Liver (tissue), 9 donors: Measurements from ENCODE around the gene GAL3ST3. TPM values are rescaled to one million over a fixed set of nuclear protein-coding genes. Genes with fewer than 3 reads are reported as not detected.

Experiments used
- DNase-seq: peaks from one replicate; pipeline ENCODE4 v3.0.0-alpha.2; 2017; ENCODE audit warnings: low spot score
- H3K27ac ChIP-seq, 2 donors: one replicate each; pipeline ENCODE4 v1.7.0; 2013; ENCODE audit warnings: inconsistent platforms in 2 of 2, low read length in 2 of 2, control low read depth in 1 of 2, low read depth in 1 of 2, mild to moderate bottlenecking in 1 of 2
- H3K27me3 ChIP-seq, 4 donors: one replicate each; pipeline versions ENCODE4 v1.6.1 to v1.7.0; 2013; ENCODE audit warnings: low read length in 3 of 4, inconsistent platforms in 1 of 4, mild to moderate bottlenecking in 1 of 4, moderate library complexity in 1 of 4; ENCODE audit not compliant: control insufficient read depth in 4 of 4, insufficient read depth in 4 of 4
- H3K36me3 ChIP-seq, 4 donors: one replicate each; pipeline versions ENCODE4 v1.6.1 to v1.7.0; 2013; ENCODE audit warnings: low read length in 3 of 4, mild to moderate bottlenecking in 3 of 4, low read depth in 1 of 4, moderate library complexity in 1 of 4; ENCODE audit not compliant: control insufficient read depth in 4 of 4, insufficient read depth in 3 of 4
- H3K4me1 ChIP-seq, 4 donors: one replicate each; pipeline versions ENCODE4 v1.6.1 to v1.7.0; 2013; ENCODE audit warnings: low read length in 3 of 4, mild to moderate bottlenecking in 3 of 4, moderate library complexity in 1 of 4; ENCODE audit not compliant: control insufficient read depth in 4 of 4, insufficient read depth in 4 of 4
- H3K4me3 ChIP-seq, 3 donors: one replicate each; pipeline versions ENCODE4 v1.6.1 to v1.7.0; 2013; ENCODE audit warnings: low read length in 3 of 3, control low read depth in 1 of 3, low read depth in 1 of 3, mild to moderate bottlenecking in 1 of 3
- H3K9ac ChIP-seq, 2 donors: one replicate each; pipeline ENCODE4 v1.7.0; 2013; ENCODE audit warnings: low read length in 2 of 2, mild to moderate bottlenecking in 2 of 2, moderate library complexity in 2 of 2, control low read depth in 1 of 2, low read depth in 1 of 2
- H3K9me3 ChIP-seq, 4 donors: one replicate each; pipeline versions ENCODE4 v1.6.1 to v1.7.0; 2013; ENCODE audit warnings: low read length in 3 of 4; ENCODE audit not compliant: control insufficient read depth in 4 of 4
- CTCF ChIP-seq: fragments of 150-350 bp; IDR thresholded peaks from 2 replicates; pipeline ENCODE4 v1.5.1; 2017; ENCODE audit warnings: improper control_type of control experiment, low read depth, low read length; ENCODE audit not compliant: missing input control
- EGR1 ChIP-seq, 2 donors: IDR thresholded peaks; 2 replicates each; pipeline ENCODE4 v1.6.1; 2016 to 2018; ENCODE audit warnings: antibody characterized with exemption in 2 of 2, low read depth in 2 of 2
- FOXA2 ChIP-seq: IDR thresholded peaks from 2 replicates; pipeline ENCODE4 v1.6.1; 2016; ENCODE audit warnings: antibody characterized with exemption
- GABPA ChIP-seq, 2 donors: IDR thresholded peaks in 1 of 2; conservative IDR thresholded peaks in 1 of 2; 2 replicates each; pipeline ENCODE4 v1.6.1; 2016; ENCODE audit warnings: antibody characterized with exemption in 2 of 2, mild to moderate bottlenecking in 1 of 2, moderate library complexity in 1 of 2
- HNF4A ChIP-seq, 2 donors: conservative IDR thresholded peaks; 2 replicates each; pipeline ENCODE4 v1.6.1; 2016; ENCODE audit warnings: antibody characterized with exemption in 2 of 2, mild to moderate bottlenecking in 2 of 2
- HNF4G ChIP-seq: IDR thresholded peaks from 2 replicates; pipeline ENCODE4 v1.6.1; 2016; ENCODE audit warnings: antibody characterized with exemption
- JUND ChIP-seq, 2 donors: IDR thresholded peaks; 2 replicates each; pipeline ENCODE4 v1.6.1; 2016; ENCODE audit warnings: antibody characterized with exemption in 2 of 2
- NR2F2 ChIP-seq: IDR thresholded peaks from 2 replicates; pipeline ENCODE4 v1.6.1; 2016; ENCODE audit warnings: antibody characterized with exemption
- RXRA ChIP-seq, 2 donors: IDR thresholded peaks; 2 replicates each; pipeline ENCODE4 v1.6.1; 2017 to 2018; ENCODE audit warnings: antibody characterized with exemption in 2 of 2, mild to moderate bottlenecking in 1 of 2
- SP1 ChIP-seq: IDR thresholded peaks from 2 replicates; pipeline ENCODE4 v1.6.1; 2018; ENCODE audit warnings: antibody characterized with exemption, mild to moderate bottlenecking
- WGBS: extraction: QIAGEN DNeasy Blood & Tissue Kit; methylation state at CpG from one replicate; pipeline ENCODE4 v1.1.7; 2013; 5-methylcytosine and 5-hydroxymethylcytosine counted together
- polyA plus RNA-seq, 2 donors: library from polyadenylated mRNA; stranded (reverse) in 1 of 2; unstranded in 1 of 2; fragments of 200-250 nt in 1 of 2; fragments of >200 nt in 1 of 2; fragmentation: Nextera tagmentation in 1 of 2; extraction: Ambion mirVana in 1 of 2; gene quantifications; one replicate each; pipeline versions ENCODE4 v1.2.1 to v1.2.3, GENCODE V29; 2013 to 2015
- total RNA-seq, 2 donors: library from RNA; depleted of rRNA; stranded (reverse); fragments of >200 nt; gene quantifications; one replicate each; pipeline ENCODE4 v1.2.3, GENCODE V29; 2014
- TF ChIP-seq, protein P1 (sequence below): IDR thresholded peaks from 2 replicates; pipeline ENCODE4 v1.6.1; 2016; ENCODE audit warnings: antibody characterized with exemption
- TF ChIP-seq, protein P2 (sequence below): IDR thresholded peaks from 2 replicates; pipeline ENCODE4 v1.6.1; 2016; ENCODE audit warnings: antibody characterized with exemption
- TF ChIP-seq, protein P3 (sequence below): IDR thresholded peaks from 2 replicates; pipeline ENCODE4 v1.6.1; 2016; ENCODE audit warnings: antibody characterized with exemption, mild to moderate bottlenecking
- donor health status: healthy.
- donor health status: healthy.
- donor health status: healthy.
- donor health status: healthy.
- donor health status: healthy.

Gene GAL3ST3
- total and polyA plus RNA-seq, 4 donors, result not detected

GRCh38 chr11:66063900-66064299, 14.9 kb upstream of the GAL3ST3 start:
- TF ChIP-seq GABPA (IDR thresholded peaks at IDR 0.05 in 1 of 2, conservative IDR thresholded peaks at IDR 0.05 in 1 of 2) (no peak), JUND (IDR thresholded peaks at IDR 0.05) (no peak)
- TF ChIP-seq, protein P1, sequence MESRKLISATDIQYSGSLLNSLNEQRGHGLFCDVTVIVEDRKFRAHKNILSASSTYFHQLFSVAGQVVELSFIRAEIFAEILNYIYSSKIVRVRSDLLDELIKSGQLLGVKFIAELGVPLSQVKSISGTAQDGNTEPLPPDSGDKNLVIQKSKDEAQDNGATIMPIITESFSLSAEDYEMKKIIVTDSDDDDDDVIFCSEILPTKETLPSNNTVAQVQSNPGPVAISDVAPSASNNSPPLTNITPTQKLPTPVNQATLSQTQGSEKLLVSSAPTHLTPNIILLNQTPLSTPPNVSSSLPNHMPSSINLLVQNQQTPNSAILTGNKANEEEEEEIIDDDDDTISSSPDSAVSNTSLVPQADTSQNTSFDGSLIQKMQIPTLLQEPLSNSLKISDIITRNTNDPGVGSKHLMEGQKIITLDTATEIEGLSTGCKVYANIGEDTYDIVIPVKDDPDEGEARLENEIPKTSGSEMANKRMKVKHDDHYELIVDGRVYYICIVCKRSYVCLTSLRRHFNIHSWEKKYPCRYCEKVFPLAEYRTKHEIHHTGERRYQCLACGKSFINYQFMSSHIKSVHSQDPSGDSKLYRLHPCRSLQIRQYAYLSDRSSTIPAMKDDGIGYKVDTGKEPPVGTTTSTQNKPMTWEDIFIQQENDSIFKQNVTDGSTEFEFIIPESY, result no peak
- H3K27me3 ChIP-seq, result no peaks in the 10 kb centered on the region
- 97% methylated on average over 2 of the region's 2 CpGs for WGBS
- no peak overlapping the region for H3K4me3 ChIP-seq
- no peaks in the 10 kb centered on the region for H3K9me3 ChIP-seq
- DNase-seq, result no peak
- H3K9ac ChIP-seq, result no peak overlapping the region
- H3K36me3 ChIP-seq, result peaks cover 20 to 87% (median 66%) of the 10 kb centered on the region in 4 donors
- H3K27ac ChIP-seq, result no peak overlapping the region
- peaks cover 2 to 24% (median 20%) of the 10 kb centered on the region in 4 donors for H3K4me1 ChIP-seq

GRCh38 chr11:66062408-66062807, 13.4 kb upstream of the GAL3ST3 start:
- TF ChIP-seq, protein P2, sequence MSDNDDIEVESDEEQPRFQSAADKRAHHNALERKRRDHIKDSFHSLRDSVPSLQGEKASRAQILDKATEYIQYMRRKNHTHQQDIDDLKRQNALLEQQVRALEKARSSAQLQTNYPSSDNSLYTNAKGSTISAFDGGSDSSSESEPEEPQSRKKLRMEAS, result no peak
- TF ChIP-seq HNF4G, result no peak
- no peak for TF ChIP-seq CTCF
- no peak for TF ChIP-seq HNF4A (conservative IDR thresholded peaks at IDR 0.05)
- no peak for TF ChIP-seq NR2F2
- H3K27ac ChIP-seq, result no peak overlapping the region
- 95% methylated on average over 2 of the region's 2 CpGs for WGBS
- H3K9me3 ChIP-seq, result no peaks in the 10 kb centered on the region
- no peak for DNase-seq
- no peak overlapping the region for H3K4me3 ChIP-seq
- no peaks in the 10 kb centered on the region for H3K27me3 ChIP-seq
- no peak overlapping the region for H3K9ac ChIP-seq
- peaks cover 0 to 14% (median 8%) of the 10 kb centered on the region in 4 donors for H3K4me1 ChIP-seq
- H3K36me3 ChIP-seq, result peaks cover 19 to 88% (median 71%) of the 10 kb centered on the region in 4 donors

- Histone ChIP-seq H3K27me3 (no peaks in the 10 kb centered on the region), H3K9ac (no peak overlapping the region), H3K4me1 (peaks cover 0 to 4% (median 0%) of the 10 kb centered on the region in 4 donors), H3K36me3 (peaks cover 17 to 88% (median 71%) of the 10 kb centered on the region in 4 donors), H3K27ac (no peak overlapping the region), H3K9me3 (no peaks in the 10 kb centered on the region), H3K4me3 (no peak overlapping the region)
- TF ChIP-seq RXRA (IDR thresholded peaks at IDR 0.05), result no peak
- no peak for TF ChIP-seq FOXA2
- TF ChIP-seq SP1, result no peak
- TF ChIP-seq, protein P2, result no peak
- TF ChIP-seq EGR1 (IDR thresholded peaks at IDR 0.05; ENCODE audit: low read depth in 2 of 2), result no peak
- TF ChIP-seq JUND (IDR thresholded peaks at IDR 0.05), result no peak
- TF ChIP-seq, protein P3, sequence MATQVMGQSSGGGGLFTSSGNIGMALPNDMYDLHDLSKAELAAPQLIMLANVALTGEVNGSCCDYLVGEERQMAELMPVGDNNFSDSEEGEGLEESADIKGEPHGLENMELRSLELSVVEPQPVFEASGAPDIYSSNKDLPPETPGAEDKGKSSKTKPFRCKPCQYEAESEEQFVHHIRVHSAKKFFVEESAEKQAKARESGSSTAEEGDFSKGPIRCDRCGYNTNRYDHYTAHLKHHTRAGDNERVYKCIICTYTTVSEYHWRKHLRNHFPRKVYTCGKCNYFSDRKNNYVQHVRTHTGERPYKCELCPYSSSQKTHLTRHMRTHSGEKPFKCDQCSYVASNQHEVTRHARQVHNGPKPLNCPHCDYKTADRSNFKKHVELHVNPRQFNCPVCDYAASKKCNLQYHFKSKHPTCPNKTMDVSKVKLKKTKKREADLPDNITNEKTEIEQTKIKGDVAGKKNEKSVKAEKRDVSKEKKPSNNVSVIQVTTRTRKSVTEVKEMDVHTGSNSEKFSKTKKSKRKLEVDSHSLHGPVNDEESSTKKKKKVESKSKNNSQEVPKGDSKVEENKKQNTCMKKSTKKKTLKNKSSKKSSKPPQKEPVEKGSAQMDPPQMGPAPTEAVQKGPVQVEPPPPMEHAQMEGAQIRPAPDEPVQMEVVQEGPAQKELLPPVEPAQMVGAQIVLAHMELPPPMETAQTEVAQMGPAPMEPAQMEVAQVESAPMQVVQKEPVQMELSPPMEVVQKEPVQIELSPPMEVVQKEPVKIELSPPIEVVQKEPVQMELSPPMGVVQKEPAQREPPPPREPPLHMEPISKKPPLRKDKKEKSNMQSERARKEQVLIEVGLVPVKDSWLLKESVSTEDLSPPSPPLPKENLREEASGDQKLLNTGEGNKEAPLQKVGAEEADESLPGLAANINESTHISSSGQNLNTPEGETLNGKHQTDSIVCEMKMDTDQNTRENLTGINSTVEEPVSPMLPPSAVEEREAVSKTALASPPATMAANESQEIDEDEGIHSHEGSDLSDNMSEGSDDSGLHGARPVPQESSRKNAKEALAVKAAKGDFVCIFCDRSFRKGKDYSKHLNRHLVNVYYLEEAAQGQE, result no peak
- no peak for DNase-seq
- 91% methylated on average over 6 of the region's 6 CpGs for WGBS
Measured at GRCh38 chr11:66061268-66061667, 12.3 kb upstream of the GAL3ST3 start.
